Neural progenitor cell (in vitro differentiated cells): ENCODE data around the gene C1QL2. TPM values are rescaled to one million over a fixed set of nuclear protein-coding genes. Genes with fewer than 3 reads are reported as not detected.

ENCODE experiments used
- DNase-seq: peaks from one replicate; pipeline ENCODE4 v3.0.0-alpha.2; 2016; ENCODE audit warnings: low spot score
- H2AFZ ChIP-seq: fragments of 200-600 bp; sonication (generic); replicated peaks from 2 replicates; pipeline ENCODE4 v1.6.1; 2016; ENCODE audit warnings: antibody characterized with exemption
- H3F3A ChIP-seq: fragments of 200-600 bp; sonication (generic); 2 replicates; pipeline ENCODE4 v1.6.1; 2016; ENCODE audit warnings: antibody characterized with exemption, low read depth
- H3K27ac ChIP-seq: fragments of 200-600 bp; sonication (generic); 2 replicates; pipeline ENCODE4 v1.5.1; 2016; ENCODE audit warnings: mild to moderate bottlenecking
- H3K27me3 ChIP-seq: fragments of 200-600 bp; sonication (generic); 2 replicates; pipeline ENCODE4 v1.6.1; 2016; ENCODE audit warnings: mild to moderate bottlenecking, moderate library complexity
- H3K36me3 ChIP-seq: fragments of 200-600 bp; sonication (generic); 2 replicates; pipeline ENCODE4 v1.5.1; 2016
- H3K4me1 ChIP-seq: fragments of 200-600 bp; sonication (generic); 2 replicates; pipeline ENCODE4 v1.6.1; 2016; ENCODE audit warnings: mixed run types
- H3K4me2 ChIP-seq: fragments of 200-600 bp; sonication (generic); 2 replicates; pipeline ENCODE4 v1.6.1; 2016
- H3K4me3 ChIP-seq: fragments of 200-600 bp; sonication (generic); 2 replicates; pipeline ENCODE4 v1.5.1; 2016
- H3K79me2 ChIP-seq: fragments of 200-600 bp; sonication (generic); 2 replicates; pipeline ENCODE4 v1.6.1; 2016; ENCODE audit warnings: low read depth
- H3K9ac ChIP-seq: fragments of 200-600 bp; sonication (generic); 2 replicates; pipeline ENCODE4 v1.6.1; 2016
- H3K9me3 ChIP-seq: fragments of 200-600 bp; sonication (generic); 2 replicates; pipeline ENCODE4 v1.5.1; 2016; ENCODE audit warnings: low read depth
- H4K20me1 ChIP-seq: fragments of 200-600 bp; sonication (generic); 2 replicates; pipeline ENCODE4 v1.6.1; 2016; ENCODE audit warnings: low read depth
- H3K27ac Mint-ChIP-seq: 3 replicates; pipeline ENCODE4 v1.8.0; 2021; ENCODE audit warnings: mixed read lengths
- H3K27me3 Mint-ChIP-seq: 2 replicates; pipeline ENCODE4 v1.8.0; 2022; ENCODE audit warnings: low read depth, mild to moderate bottlenecking, inconsistent platforms, moderate library complexity, mixed read lengths; ENCODE audit not compliant: insufficient read depth
- H3K36me3 Mint-ChIP-seq: 3 replicates; pipeline ENCODE4 v1.8.0; 2021; ENCODE audit warnings: mixed read lengths
- H3K4me1 Mint-ChIP-seq: 3 replicates; pipeline ENCODE4 v1.8.0; 2021; ENCODE audit warnings: mixed read lengths
- H3K4me3 Mint-ChIP-seq: 3 replicates; pipeline ENCODE4 v1.8.0; 2021; ENCODE audit warnings: mild to moderate bottlenecking, moderate library complexity, mixed read lengths
- H3K9me3 Mint-ChIP-seq: 3 replicates; pipeline ENCODE4 v1.8.0; 2020; ENCODE audit warnings: mixed read lengths
- EZH2 ChIP-seq: fragments of 200-600 bp; sonication (generic); IDR thresholded peaks from 2 replicates; pipeline ENCODE4 v1.6.1; 2017; ENCODE audit warnings: antibody characterized with exemption, mild to moderate bottlenecking, moderate library complexity
- EZH2phosphoT487 ChIP-seq: fragments of 200-600 bp; sonication (generic); IDR thresholded peaks from 2 replicates; pipeline ENCODE4 v1.6.1; 2017; ENCODE audit warnings: antibody characterized with exemption
- total RNA-seq: library from RNA; depleted of rRNA; stranded (reverse); fragments of >200 nt; gene quantifications from 2 replicates; pipeline ENCODE4 v1.2.3, GENCODE V29; 2015; ENCODE audit warnings: low replicate concordance
- TF ChIP-seq, protein P1 (sequence below): fragments of 200-600 bp; sonication (generic); IDR thresholded peaks from 2 replicates; pipeline ENCODE4 v1.5.1; 2017; ENCODE audit warnings: antibody characterized with exemption, mild to moderate bottlenecking

The C1QL2 gene
- total RNA-seq, 1 donor from 2014 or later, result not detected

DNA sequence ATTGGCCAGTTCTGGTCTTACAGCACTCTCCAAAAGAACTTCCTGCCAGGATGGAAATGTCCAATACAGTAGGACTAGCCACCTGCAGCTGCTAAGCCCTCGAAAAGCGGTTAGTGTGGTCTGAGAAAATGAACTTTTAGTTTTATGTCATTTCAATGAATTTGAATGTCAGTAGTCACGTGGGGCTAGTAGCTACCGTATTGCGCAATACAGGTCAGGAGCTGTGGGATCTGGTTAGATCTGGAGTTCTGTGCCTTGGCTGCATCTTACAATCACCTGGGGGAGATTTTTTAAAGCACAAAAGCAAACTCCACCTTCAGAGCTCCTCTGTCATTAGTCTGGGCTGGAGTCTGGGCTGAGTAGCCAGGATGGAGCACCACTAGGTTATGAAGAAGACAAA is 35.9 kb downstream of the C1QL2 start:
- H3K9me3 ChIP-seq, result no peaks in the 10 kb centered on the region
- H3K9ac ChIP-seq, result no peak overlapping the region
- H3K36me3 Mint-ChIP-seq, result no peaks in the 10 kb centered on the region
- no peak for DNase-seq
- no peaks in the 10 kb centered on the region for H3K27me3 ChIP-seq
- H3F3A ChIP-seq, result no peaks in the 10 kb centered on the region
- no peak overlapping the region for H2AFZ ChIP-seq
- no peak overlapping the region for H3K27ac Mint-ChIP-seq
- peaks cover 3% of the 10 kb centered on the region for H3K4me1 Mint-ChIP-seq
- H3K27ac ChIP-seq, result no peak overlapping the region
- H3K27me3 Mint-ChIP-seq, result peaks cover 8% of the 10 kb centered on the region
- no peaks in the 10 kb centered on the region for H3K4me1 ChIP-seq
- no peaks in the 10 kb centered on the region for H3K9me3 Mint-ChIP-seq
- no peak overlapping the region for H3K4me3 ChIP-seq
- no peak overlapping the region for H3K4me2 ChIP-seq
- H3K4me3 Mint-ChIP-seq, result no peak overlapping the region
- H3K79me2 ChIP-seq, result no peaks in the 10 kb centered on the region
- H3K36me3 ChIP-seq, result no peaks in the 10 kb centered on the region
- no peaks in the 10 kb centered on the region for H4K20me1 ChIP-seq
- TF ChIP-seq EZH2, result no peak
- TF ChIP-seq EZH2phosphoT487, result no peak
- TF ChIP-seq, protein P1, sequence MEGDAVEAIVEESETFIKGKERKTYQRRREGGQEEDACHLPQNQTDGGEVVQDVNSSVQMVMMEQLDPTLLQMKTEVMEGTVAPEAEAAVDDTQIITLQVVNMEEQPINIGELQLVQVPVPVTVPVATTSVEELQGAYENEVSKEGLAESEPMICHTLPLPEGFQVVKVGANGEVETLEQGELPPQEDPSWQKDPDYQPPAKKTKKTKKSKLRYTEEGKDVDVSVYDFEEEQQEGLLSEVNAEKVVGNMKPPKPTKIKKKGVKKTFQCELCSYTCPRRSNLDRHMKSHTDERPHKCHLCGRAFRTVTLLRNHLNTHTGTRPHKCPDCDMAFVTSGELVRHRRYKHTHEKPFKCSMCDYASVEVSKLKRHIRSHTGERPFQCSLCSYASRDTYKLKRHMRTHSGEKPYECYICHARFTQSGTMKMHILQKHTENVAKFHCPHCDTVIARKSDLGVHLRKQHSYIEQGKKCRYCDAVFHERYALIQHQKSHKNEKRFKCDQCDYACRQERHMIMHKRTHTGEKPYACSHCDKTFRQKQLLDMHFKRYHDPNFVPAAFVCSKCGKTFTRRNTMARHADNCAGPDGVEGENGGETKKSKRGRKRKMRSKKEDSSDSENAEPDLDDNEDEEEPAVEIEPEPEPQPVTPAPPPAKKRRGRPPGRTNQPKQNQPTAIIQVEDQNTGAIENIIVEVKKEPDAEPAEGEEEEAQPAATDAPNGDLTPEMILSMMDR, result no peak

DNA sequence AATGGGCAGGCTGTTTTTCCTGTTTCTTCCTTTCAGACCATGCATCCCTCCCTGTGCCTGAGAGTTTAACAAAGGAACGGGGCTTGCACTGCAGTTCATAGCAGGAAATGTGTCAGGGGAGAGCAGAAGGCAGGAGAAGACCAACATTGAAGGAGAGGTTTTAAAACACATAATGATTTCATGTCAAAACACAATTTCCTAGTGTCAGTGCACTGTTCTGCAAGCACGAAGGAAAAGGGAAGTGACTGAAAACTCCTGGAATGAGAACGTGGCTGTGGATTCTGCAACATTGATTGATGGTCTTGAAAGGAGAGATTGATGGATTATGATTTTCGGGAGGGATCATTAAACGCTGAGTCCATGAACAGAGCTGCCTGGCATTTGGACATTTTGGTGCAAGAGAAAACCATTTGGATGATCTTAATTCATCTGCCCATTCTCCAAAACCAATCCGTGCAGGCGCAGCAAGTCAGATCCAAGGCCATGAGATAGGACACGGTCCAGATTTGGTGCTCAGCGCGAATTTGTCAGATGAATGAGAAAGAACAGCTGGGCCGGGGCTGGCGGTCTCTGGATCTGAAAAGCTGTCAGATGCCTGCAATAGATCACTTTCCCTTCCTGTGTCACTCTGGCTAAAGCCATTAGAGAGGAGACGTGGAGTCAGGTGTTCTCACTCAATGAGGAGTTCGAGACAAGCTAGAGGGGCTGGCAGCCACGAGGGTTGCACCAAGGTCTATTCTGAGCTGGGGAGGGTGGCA is 38.4 kb downstream of the C1QL2 start:
- Histone ChIP-seq H2AFZ (no peak overlapping the region), H3K4me1 (no peaks in the 10 kb centered on the region), H3K27me3 (no peaks in the 10 kb centered on the region), H3K9me3 (no peaks in the 10 kb centered on the region), H4K20me1 (no peaks in the 10 kb centered on the region), H3K4me2 (no peak overlapping the region), H3F3A (no peaks in the 10 kb centered on the region), H3K9ac (no peak overlapping the region), H3K4me3 (no peak overlapping the region), H3K36me3 (no peaks in the 10 kb centered on the region), H3K27ac (no peak overlapping the region), H3K79me2 (no peaks in the 10 kb centered on the region)
- Mint-ChIP-seq H3K4me1 (no peaks in the 10 kb centered on the region), H3K27ac (no peak overlapping the region), H3K27me3 (peaks cover 5% of the 10 kb centered on the region), H3K9me3 (no peaks in the 10 kb centered on the region), H3K4me3 (no peak overlapping the region), H3K36me3 (no peaks in the 10 kb centered on the region)
- DNase-seq, result no peak
- no peak for TF ChIP-seq EZH2
- no peak for TF ChIP-seq EZH2phosphoT487
- TF ChIP-seq, protein P1, result no peak

DNA sequence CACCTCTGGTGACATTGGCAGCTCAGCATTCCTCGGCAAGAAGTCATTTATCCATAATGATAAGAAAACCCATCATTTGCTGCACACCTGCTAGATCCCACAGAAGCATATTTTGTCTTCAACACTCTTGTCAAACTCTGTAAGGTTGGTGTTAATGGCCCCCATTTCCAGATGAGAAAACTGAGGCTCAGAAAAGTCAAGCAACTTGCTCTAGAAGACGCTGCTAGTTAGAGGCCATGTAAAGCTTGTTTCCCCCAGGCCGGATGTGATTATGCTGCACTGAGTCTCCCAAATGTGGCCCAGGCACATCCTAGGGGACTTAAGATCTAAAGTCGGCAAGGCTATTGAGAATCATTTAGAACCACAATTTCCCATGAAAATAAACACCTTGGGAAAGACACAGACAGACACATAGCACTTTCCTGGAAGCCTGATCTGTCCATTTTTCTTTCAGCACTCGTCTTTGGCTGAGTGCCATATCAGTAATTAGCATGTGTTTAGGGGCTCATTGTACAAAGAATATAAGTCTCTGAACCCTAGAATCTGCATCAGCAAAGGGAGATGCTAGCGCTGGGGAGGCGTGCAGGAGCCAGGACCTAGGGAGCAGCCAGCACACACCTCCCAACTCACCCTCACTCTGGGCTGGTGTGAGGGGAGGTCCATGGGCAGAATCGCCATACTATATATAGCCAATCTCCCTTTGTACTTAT is 39.3 kb downstream of the C1QL2 start:
- Histone ChIP-seq H3K9ac (no peak overlapping the region), H4K20me1 (no peaks in the 10 kb centered on the region), H2AFZ (no peak overlapping the region), H3K27ac (no peak overlapping the region), H3K4me1 (no peaks in the 10 kb centered on the region), H3K36me3 (no peaks in the 10 kb centered on the region), H3K27me3 (no peaks in the 10 kb centered on the region), H3K4me3 (no peak overlapping the region), H3K79me2 (no peaks in the 10 kb centered on the region), H3K4me2 (no peak overlapping the region), H3K9me3 (no peaks in the 10 kb centered on the region), H3F3A (no peaks in the 10 kb centered on the region)
- TF ChIP-seq EZH2phosphoT487, result no peak
- TF ChIP-seq, protein P1, result no peak
- TF ChIP-seq EZH2, result no peak
- Mint-ChIP-seq H3K4me1 (no peaks in the 10 kb centered on the region), H3K27me3 (peaks cover 6% of the 10 kb centered on the region), H3K36me3 (no peaks in the 10 kb centered on the region), H3K4me3 (no peak overlapping the region), H3K9me3 (no peaks in the 10 kb centered on the region), H3K27ac (no peak overlapping the region)
- no peak for DNase-seq
